Measurements from ENCODE around the gene AGTR2.

- no peak for TF ChIP-seq DPF2 (IDR thresholded peaks at IDR 0.05)
- no peak for TF ChIP-seq FOSL1 (tag; conservative IDR thresholded peaks at IDR 0.05)
- no peak for TF ChIP-seq TBL1XR1 (IDR thresholded peaks at IDR 0.05; ENCODE audit: low read length in 2 of 2)
- no peak for TF ChIP-seq EP300 (IDR thresholded peaks at IDR 0.05; ENCODE audit: low read length)
- TF ChIP-seq ZNF830 (CRISPR knock-in tag; IDR thresholded peaks at IDR 0.05): no peak
- no peak for TF ChIP-seq E2F5 (CRISPR knock-in tag; IDR thresholded peaks at IDR 0.05)
- TF ChIP-seq ATF7 (IDR thresholded peaks at IDR 0.05): no peak
- no peak for TF ChIP-seq JUN (IDR thresholded peaks at IDR 0.05; ENCODE audit: borderline replicate concordance, low read depth, low read length)
- no peak for TF ChIP-seq JUN (CRISPR knock-in tag; IDR thresholded peaks at IDR 0.05; ENCODE audit: borderline replicate concordance)
Observed at GRCh38 chrX:116204932-116205331, 34.4 kb downstream of the AGTR2 start.

All from K562 (cell line).